ENCODE measurements around the gene BAIAP2. TPM values are rescaled to one million over a fixed set of nuclear protein-coding genes. Genes with fewer than 3 reads are reported as not detected.

BAIAP2 gene
- total RNA-seq, 1 donor from 2014 or later = 139 TPM

DNA sequence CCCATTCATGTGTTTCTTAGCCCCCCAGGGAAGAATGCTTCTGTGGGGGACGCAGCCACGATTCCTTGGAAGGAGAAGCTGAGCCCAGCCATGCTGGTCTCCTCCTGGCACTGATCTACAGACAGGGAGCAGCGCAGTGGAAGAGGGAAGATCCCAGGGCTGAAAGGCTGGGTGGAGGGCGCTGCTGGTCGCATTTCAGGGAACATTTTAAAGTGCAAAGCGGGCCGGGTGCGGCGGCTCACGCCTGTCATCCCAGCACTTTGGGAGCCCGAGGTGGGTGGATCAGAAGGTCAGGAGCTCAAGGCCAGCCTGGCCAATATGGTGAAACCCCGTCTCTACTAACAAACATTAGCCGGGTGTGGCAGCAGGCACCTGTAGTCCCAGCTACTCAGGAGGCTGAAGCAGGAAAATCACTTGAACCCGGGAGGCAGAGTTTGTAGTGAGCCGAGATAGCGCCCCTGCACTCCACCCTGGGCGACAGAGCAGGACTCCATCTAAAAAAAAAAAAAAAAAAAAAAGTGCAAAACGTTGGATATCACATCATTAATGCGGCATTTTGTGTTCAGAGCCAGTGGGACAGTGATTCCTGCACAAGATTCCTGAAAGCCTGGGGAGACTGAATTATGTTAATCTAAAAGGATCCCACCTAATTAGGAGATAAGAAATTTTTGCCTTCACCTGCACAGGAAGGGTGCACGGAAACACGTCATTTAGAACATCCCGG is 43.9 kb upstream of the BAIAP2 start:
- peak overlapping the region; percentile 63 for H3K27ac ChIP-seq
- peaks cover 13% of the 10 kb centered on the region for H3K36me3 ChIP-seq
- TF ChIP-seq, protein P1, sequence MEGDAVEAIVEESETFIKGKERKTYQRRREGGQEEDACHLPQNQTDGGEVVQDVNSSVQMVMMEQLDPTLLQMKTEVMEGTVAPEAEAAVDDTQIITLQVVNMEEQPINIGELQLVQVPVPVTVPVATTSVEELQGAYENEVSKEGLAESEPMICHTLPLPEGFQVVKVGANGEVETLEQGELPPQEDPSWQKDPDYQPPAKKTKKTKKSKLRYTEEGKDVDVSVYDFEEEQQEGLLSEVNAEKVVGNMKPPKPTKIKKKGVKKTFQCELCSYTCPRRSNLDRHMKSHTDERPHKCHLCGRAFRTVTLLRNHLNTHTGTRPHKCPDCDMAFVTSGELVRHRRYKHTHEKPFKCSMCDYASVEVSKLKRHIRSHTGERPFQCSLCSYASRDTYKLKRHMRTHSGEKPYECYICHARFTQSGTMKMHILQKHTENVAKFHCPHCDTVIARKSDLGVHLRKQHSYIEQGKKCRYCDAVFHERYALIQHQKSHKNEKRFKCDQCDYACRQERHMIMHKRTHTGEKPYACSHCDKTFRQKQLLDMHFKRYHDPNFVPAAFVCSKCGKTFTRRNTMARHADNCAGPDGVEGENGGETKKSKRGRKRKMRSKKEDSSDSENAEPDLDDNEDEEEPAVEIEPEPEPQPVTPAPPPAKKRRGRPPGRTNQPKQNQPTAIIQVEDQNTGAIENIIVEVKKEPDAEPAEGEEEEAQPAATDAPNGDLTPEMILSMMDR (IDR thresholded peaks at IDR 0.05) = no peak
- ATAC-seq = no peak
- H3K27me3 ChIP-seq = no peaks in the 10 kb centered on the region
- H3K4me3 ChIP-seq = peak overlapping the region; percentile 73
- H3K9me3 ChIP-seq = no peaks in the 10 kb centered on the region
- intact Hi-C loops (cut with DNase I) = no loop called here
- peak; percentile 64 for DNase-seq
- peaks cover 29% of the 10 kb centered on the region for H3K4me1 ChIP-seq

DNA sequence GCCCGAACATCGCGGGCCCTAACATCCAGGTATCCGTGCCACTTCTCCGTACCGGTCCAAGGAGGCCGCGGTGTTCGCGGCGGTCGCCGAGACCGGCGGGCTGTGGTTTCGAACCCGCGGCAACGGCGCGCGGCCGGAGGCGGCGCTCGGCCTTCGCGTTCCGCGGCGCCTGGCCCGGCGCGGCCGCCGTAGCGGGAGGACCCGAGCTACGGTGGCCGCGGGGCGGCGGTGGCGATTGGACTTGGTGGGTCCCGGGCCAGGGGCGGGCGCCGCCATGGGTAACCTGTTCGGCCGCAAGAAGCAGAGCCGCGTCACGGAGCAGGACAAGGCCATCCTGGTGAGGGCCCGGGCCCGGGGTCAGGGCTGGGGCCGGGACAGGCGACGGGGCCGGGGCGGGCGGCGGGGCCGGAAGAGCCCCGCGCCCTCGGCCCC is 43.3 kb upstream of the BAIAP2 start, which contains the start of gene CHMP6:
Gene CHMP6, plus strand, starts transcription at position 197 of the 432 bp plus-strand sequence. Its CDS starts 78 bp downstream, at position 275.
- peaks cover 19% of the 10 kb centered on the region for H3K36me3 ChIP-seq
- peak; percentile 78 for ATAC-seq
- peak within 1 kb of the TSS; percentile 73 for H3K4me3 ChIP-seq
- H3K27me3 ChIP-seq = no peaks in the 10 kb centered on the region
- TF ChIP-seq, protein P1 (IDR thresholded peaks at IDR 0.05) = no peak
- H3K9me3 ChIP-seq = no peaks in the 10 kb centered on the region
- peak within 1 kb of the TSS; percentile 63 for H3K27ac ChIP-seq
- peaks cover 29% of the 10 kb centered on the region for H3K4me1 ChIP-seq
- DNase-seq = peak; percentile 90
- intact Hi-C loops (cut with DNase I) = no loop called here

DNA sequence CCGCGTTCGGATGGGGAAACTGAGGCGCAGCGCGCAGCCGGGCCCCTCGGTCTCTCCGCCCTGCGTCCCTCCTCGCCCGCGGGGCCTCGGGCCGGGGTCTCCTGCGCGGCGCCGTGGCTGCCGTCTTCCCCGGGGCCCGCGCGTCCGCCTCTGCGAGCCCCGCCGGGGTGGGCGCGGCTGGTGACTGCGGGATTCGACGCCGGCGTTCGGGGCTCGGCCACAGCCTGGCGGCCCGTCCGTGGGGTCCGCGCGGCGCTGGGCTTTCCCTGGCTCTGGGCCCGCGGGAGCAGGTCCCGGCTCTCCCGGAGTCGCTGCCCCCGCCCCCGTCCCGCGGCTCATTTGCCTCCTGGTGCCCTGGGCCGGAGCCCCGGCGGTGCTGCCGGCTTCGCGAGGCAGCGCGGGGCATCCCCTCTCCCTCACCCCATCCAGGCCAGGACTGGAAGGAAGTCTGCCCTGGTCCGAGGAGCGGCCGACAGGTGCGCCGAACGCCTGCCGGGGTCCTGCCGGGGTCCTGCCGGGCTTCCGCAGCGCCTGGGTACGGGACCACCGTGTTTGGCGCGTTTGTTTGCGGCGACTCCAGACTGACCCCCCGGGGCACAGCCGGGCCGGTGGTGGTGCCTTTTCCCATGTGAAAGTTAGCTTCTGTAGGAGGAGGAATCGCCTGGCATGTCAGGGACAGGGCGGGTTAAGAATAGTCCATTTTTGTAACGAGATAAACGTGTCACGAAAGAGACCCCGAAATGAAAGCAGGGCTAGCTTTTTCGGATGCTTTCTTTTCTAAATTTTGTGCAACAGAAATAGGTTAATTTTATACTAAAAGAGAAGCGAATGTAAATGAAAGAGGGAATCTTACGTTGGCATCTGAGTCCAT is 42.6 kb upstream of the BAIAP2 start:
- Histone ChIP-seq H3K36me3 (peaks cover 25% of the 10 kb centered on the region), H3K4me3 (peak overlapping the region; percentile 73), H3K4me1 (peaks cover 29% of the 10 kb centered on the region), H3K27me3 (no peaks in the 10 kb centered on the region), H3K27ac (peak overlapping the region; percentile 63), H3K9me3 (no peaks in the 10 kb centered on the region)
- TF ChIP-seq, protein P1 (IDR thresholded peaks at IDR 0.05) = no peak
- ATAC-seq = peak; percentile 1
- intact Hi-C loops (cut with DNase I) = no loop called here
- peak; percentile 67 for DNase-seq

DNA sequence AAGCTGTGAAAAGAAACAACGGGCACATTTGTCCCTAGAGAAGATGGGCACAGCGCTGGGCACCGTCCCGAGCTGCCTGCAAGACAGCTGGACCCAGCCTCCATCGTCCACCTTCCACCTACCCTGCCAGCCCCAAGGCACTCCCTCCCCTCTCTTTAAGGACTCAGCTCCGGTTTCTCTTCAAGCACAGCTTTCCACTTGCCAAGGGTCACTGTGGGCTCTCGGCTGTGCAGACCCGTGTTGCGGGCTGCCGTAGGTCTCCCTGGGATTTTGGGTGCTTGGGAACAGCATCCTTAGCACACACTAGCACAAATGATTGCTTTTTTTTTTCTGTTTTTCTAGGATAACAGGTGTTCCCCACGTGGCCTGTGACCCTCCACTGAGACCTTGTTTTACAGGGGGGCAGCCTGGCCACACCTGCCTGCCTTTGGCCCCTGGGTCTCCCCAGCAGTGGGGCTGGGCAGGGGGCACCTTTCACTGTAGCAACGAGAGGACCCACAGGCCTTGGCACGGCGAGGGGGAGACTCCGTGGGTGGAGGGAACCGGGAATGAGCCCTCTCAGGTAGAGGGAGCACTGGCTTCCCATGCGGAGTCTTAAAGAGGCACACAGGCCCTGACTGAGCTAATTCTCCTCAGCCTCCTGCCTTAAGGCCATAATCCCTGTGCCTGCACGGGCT is 41.9 kb upstream of the BAIAP2 start:
- peak; percentile 25 for ATAC-seq

DNA sequence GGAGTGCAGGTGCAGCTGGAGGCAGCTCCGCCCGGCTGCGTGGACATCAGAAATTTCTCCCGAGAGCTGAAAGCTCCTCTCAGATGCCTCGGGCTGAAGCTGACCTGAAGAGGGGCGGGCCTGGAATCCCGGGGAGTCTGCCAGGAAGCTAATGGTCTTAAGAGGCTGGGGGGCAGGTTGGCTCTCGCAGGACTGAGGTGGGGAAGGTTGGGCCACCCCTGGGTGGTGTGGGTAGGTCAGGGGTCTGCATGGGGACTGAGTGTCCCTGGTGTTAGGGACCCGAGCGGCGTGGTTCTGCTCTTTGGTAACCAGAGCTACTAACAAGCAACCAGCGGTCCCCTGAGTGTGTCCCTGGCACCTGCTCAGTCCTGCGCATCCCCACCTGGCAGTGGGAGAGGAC is 39.8 kb upstream of the BAIAP2 start:
- H3K9me3 ChIP-seq = no peaks in the 10 kb centered on the region

More for the DNA sequence above, 41.9 kb upstream of the BAIAP2 start:
- Histone ChIP-seq H3K9me3 (no peaks in the 10 kb centered on the region), H3K27ac (no peak overlapping the region), H3K4me1 (peaks cover 25% of the 10 kb centered on the region), H3K36me3 (peaks cover 33% of the 10 kb centered on the region), H3K27me3 (no peaks in the 10 kb centered on the region), H3K4me3 (peak overlapping the region; percentile 73)
- peak; percentile 66 for DNase-seq
- TF ChIP-seq, protein P1 (IDR thresholded peaks at IDR 0.05) = no peak
- intact Hi-C loops (cut with DNase I) = no loop called here

More for the DNA sequence above, 39.8 kb upstream of the BAIAP2 start:
- peaks cover 52% of the 10 kb centered on the region for H3K36me3 ChIP-seq
- TF ChIP-seq, protein P1 (IDR thresholded peaks at IDR 0.05) = no peak
- intact Hi-C loops (cut with DNase I) = no loop called here
- H3K4me3 ChIP-seq = no peak overlapping the region
- no peaks in the 10 kb centered on the region for H3K27me3 ChIP-seq
- H3K4me1 ChIP-seq = peaks cover 18% of the 10 kb centered on the region
- no peak for DNase-seq
- no peak overlapping the region for H3K27ac ChIP-seq
- ATAC-seq = no peak
